AG10803 (cell line): ENCODE results near the gene BMP3.
A peak's percentile ranks its signal among the peaks of the same experiment; 100 is the strongest.

Experiments
- DNase-seq: peaks from one replicate; pipeline ENCODE4 v3.0.0; 2010; ENCODE audit warnings: low read depth
- H3K4me3 ChIP-seq: 2 replicates; pipeline ENCODE4 v1.5.1; 2011; ENCODE audit warnings: mild to moderate bottlenecking, low read length, control low read depth
- TF ChIP-seq, protein P1 (sequence below): conservative IDR thresholded peaks from 2 replicates; pipeline ENCODE4 v1.5.1; 2011; ENCODE audit warnings: mild to moderate bottlenecking, low read length, control low read depth, inconsistent platforms

The BMP3 gene

GRCh38 chr4:81061344-81061730 lies 30.8 kb downstream of the BMP3 start:
- no peak for DNase-seq
- TF ChIP-seq, protein P1, sequence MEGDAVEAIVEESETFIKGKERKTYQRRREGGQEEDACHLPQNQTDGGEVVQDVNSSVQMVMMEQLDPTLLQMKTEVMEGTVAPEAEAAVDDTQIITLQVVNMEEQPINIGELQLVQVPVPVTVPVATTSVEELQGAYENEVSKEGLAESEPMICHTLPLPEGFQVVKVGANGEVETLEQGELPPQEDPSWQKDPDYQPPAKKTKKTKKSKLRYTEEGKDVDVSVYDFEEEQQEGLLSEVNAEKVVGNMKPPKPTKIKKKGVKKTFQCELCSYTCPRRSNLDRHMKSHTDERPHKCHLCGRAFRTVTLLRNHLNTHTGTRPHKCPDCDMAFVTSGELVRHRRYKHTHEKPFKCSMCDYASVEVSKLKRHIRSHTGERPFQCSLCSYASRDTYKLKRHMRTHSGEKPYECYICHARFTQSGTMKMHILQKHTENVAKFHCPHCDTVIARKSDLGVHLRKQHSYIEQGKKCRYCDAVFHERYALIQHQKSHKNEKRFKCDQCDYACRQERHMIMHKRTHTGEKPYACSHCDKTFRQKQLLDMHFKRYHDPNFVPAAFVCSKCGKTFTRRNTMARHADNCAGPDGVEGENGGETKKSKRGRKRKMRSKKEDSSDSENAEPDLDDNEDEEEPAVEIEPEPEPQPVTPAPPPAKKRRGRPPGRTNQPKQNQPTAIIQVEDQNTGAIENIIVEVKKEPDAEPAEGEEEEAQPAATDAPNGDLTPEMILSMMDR = no peak
- no peak overlapping the region for H3K4me3 ChIP-seq

DNA sequence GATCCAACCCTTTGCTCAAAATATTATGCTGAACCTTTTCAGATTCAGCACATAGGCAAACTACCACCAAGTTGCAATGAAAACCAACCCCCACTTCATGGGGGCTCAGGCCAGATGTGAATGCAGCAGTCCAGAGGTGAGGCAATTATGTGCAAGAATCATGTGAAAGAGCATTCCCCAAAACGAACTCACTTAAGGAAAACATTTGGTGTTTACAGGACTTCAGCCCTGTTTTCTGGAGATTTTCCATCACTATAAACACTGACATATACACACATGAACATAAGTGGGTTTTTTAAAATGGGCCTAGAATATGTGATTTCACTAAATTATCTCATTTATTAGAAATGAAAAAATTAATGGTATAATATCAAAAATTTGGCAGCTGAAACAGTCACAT lies 31.5 kb downstream of the BMP3 start:
- TF ChIP-seq, protein P1 = no peak
- peak; percentile 22 for DNase-seq
- no peak overlapping the region for H3K4me3 ChIP-seq

GRCh38 chr4:81065446-81065845 lies 34.9 kb downstream of the BMP3 start:
- H3K4me3 ChIP-seq = no peak overlapping the region
- DNase-seq = no peak
- TF ChIP-seq, protein P1 = no peak

DNA sequence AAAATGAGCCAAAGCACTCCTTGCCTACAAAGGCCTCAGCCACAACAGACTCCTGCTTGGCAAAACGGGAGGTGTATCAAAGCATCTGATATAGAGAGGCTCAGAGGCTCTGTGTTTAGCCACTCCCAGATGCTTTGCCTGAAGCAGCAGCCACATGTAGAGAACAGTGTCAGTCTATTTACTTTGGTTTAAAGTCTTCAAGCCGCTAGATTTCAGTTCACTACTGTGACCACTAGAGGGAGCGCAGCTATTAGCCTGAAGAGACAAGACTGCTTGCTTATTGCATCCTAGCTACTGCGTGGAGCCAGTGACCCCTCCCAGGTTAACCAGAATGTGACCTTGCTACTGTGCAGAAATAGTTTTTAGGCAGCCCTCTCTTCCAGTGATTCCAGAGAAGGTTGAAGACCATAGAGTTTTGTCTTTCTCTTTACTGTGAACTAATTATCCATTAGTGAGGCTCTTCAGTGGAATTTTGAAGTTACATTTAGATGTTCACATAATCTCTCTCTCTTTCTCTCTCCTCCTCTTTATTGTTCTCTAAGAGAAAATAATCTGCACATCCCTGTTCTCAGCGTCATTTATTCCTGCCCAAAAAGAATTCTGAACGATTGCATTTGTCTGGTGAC lies 39.3 kb downstream of the BMP3 start:
- no peak overlapping the region for H3K4me3 ChIP-seq
- TF ChIP-seq, protein P1 = peak; percentile 99
- peak; percentile 85 for DNase-seq

GRCh38 chr4:81071013-81071412 lies 40.5 kb downstream of the BMP3 start:
- TF ChIP-seq, protein P1 = no peak
- no peak for DNase-seq
- no peak overlapping the region for H3K4me3 ChIP-seq

DNA sequence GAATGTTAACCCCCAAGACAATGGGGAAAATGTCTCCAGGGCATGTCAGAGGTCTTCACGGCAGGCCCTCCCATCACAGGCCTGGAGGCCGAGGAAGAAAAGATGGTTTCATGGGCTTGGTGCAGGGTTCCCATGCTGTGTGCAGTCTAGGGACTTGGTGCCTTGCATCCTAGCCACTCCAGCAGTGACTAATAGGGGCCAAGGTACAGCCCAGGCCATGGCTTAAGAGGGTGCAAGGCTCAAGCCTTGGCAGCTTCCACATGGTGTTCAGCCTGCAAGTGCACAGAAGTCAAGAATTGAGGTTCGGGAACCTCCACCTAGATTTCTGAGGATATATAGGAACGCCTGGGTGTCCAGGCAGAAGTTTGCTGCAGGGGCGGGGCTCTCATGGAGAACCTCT lies 50.6 kb downstream of the BMP3 start:
- TF ChIP-seq, protein P1 = no peak
- DNase-seq = no peak
- H3K4me3 ChIP-seq = no peak overlapping the region

DNA sequence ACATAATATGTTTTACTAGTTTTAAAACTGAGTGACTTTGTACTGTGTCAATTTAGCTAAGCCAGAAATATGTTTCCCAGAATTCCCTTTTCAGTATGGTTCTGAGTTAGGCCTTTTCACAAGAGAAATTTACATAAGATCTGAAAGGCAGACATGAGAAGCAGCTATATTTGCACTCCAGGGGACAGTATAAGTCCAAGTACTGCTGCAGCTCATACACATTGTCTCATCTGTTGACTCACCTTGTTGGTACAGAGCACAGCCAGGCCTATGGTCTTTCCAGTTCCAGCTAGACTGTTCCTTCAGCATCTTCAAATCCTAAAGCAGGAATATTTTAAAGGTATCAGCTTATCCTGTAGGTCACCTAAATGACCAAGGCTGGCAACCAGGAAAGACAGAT lies 53.5 kb downstream of the BMP3 start:
- no peak overlapping the region for H3K4me3 ChIP-seq
- TF ChIP-seq, protein P1 = peak; percentile 68
- DNase-seq = peak; percentile 70
